Kidney capillary endothelial cell (primary cell): ENCODE measurements around the gene IDNK.

Experiments
- DNase-seq: peaks from one replicate; pipeline ENCODE4 v3.0.0-alpha.2; 2018; ENCODE audit warnings: low spot score

Gene IDNK

DNA sequence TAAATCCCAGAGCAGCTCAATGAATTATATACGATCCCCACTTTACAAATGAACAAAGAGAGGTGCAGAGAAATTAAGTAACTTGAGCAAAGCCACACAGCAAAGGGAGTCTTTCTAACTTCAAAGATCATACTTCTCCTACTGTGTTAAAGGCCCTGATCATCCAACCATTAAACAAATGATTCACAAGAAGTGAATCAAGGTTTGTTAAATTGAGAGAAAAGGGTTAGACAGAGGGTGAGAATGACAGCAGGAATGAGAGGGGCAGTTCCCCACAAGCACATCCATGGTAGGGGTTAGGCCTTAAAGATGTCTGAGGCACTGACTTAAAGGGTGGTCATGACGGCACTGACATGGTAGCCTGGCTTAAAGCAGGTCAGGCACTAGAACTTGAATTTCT, 10.7 kb downstream of the IDNK start:
- DNase-seq, result no peak

GRCh38 chr9:83636813-83637212, 13.9 kb downstream of the IDNK start:
- no peak for DNase-seq

GRCh38 chr9:83637389-83637788, 14.4 kb downstream of the IDNK start:
- DNase-seq, result no peak

GRCh38 chr9:83639266-83639665, 16.3 kb downstream of the IDNK start:
- DNase-seq, result no peak

- DNase-seq, result no peak
These were observed 19.9 kb downstream of the IDNK start for GRCh38 chr9:83642793-83643192.

DNA sequence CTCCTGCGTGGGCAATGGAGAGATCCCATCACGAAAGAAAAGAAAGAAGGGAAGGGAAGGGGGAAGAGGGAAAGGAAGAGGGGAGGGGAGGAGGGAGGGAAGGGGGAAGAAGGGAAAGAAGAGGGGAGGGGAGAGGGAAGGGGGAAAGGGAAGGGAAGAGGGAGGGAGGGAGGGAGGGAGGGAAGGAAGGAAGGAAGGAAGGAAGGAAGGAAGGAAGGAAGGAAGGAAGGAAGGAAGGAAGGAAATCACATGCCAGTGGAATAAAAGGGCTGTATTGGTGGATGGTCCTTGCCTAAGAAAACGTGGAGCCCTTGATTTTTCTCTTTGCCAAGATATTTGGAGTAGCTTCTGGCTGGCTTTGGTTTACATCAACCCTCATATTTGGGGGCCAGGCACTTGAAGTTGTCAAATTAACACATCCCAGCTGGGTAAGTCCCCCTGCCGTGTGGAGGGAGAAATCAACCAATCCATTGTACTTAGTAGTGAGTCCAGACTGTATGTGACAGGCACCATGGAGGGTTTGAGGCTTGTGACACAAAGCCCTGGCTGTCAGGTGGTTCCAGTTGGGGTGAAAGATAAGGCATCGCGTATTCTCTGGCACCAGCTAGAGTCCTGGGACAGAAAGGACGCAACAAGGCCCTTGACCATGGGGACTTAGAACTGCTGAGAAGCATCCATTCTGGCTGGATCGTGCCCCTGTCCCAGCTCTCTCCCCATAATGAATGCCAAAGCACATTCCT, 23.7 kb downstream of the IDNK start:
- DNase-seq, result no peak

- DNase-seq, result peak; percentile 24
These were observed 26.1 kb downstream of the IDNK start for GRCh38 chr9:83649080-83649479.

DNA sequence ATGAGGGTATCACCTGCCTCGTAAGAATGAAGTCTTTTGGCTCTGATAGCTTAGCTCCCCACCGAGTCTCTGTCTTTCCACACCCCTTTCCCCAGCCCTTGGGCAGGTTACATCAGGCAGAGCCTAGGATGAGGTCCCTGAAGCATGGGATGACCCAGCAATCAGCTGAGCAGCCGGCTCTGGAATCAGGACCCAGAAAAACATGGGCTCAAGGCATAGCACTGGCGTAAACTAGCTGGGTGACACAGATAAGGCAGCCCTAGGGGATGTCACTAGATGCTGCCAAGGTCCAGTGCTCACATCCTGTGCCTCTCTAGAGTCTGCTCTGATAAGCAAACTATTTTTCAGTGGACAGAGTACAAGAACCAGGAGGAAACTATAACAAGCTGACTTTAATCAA, 26.6 kb downstream of the IDNK start:
- no peak for DNase-seq

DNA sequence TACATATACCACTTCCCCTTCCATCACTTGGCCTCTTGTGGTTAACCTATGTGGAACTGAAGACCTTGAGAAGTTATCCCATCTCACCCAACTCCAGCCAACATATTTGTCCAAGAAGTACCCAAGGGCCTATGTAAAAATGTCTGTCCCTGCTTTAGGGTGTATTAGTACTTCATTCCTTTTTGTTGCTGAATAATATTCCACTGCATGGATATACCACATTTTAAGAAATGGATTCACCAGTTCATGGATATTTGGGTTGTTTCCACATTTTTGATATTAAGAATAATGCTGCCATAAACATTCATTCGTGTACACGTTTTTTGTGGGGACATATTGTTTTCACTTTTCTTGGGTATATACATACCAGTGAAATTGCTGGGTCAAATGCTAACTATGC, 28.6 kb downstream of the IDNK start:
- DNase-seq, result no peak

DNA sequence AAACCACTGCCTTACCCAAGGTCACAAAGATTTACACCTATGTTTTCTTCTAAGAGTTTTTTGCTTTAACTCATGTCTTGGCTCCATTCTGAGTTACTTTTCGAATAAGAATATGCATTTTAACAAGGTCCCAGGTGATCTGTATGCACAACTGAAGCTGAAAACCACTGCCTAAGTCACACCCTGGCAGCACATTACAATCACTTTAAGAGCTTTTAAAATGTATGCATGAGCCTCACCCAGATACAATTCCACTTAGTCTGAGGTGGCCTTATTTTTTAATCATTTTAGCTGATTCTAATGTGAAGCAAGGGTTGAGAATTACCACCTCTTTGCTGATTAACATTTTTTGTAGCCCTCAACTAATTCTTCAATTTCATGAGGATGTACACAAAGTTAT, 29.5 kb downstream of the IDNK start:
- DNase-seq, result no peak

GRCh38 chr9:83655433-83655832, 32.5 kb downstream of the IDNK start:
- DNase-seq, result no peak

DNA sequence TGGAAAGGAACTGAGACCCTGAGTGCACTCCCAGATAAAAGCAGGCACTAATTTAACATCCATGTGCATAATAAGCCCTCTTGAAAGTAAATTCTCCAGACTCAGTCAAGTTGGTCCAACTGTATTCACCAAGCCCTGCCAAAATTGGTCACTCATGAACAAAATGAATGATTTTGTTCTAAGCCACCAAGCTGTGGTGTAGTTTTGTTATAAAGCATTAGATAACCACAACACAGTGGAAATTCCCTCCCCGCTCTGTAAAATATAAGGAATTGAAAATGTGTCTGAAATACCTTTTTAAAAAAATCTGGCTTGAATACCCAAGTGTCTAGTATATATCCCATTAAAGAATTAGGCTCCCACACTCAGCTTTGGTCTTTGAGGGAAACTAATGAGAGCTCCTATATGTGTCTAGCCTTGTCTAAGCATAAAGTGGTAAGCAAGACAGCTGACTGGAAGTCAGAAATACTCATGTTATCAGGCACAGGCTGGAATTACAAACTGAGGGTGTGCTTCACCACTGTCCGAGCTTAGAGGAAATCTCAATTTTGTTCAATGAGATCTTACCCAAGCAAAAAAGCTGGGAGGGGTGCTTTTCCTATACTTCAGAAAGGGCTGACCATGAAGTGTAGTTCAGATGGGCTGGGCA, 33.2 kb downstream of the IDNK start:
- DNase-seq, result no peak

- DNase-seq, result no peak
These were observed 34.0 kb downstream of the IDNK start for GRCh38 chr9:83656952-83657351.

- no peak for DNase-seq
These were observed 40.0 kb downstream of the IDNK start for GRCh38 chr9:83662933-83663332.

- DNase-seq, result peak; percentile 28
These were observed 42.7 kb downstream of the IDNK start for GRCh38 chr9:83665580-83666200.

- DNase-seq, result no peak
These were observed 46.1 kb downstream of the IDNK start for GRCh38 chr9:83669067-83669466.

GRCh38 chr9:83670381-83670780, 47.4 kb downstream of the IDNK start:
- no peak for DNase-seq

DNA sequence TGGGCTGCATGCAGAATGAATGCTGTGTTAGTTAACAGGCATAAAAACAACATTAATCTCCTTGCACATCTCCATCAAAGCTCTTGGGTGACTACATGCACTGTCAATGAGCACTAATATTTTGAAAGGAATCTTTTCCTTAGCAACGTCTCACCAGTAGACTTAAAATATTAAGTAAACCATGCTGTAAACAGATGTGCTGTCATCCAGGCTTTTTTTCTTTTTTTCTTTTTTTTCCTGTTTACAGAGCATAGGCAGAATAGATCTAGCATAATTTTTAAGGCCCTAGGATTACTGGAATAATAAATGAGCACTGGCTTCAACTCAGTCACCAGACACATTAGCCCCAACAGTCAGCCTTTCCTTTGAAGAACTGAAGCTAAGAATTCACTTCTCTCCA, 48.5 kb downstream of the IDNK start:
- DNase-seq, result no peak

DNA sequence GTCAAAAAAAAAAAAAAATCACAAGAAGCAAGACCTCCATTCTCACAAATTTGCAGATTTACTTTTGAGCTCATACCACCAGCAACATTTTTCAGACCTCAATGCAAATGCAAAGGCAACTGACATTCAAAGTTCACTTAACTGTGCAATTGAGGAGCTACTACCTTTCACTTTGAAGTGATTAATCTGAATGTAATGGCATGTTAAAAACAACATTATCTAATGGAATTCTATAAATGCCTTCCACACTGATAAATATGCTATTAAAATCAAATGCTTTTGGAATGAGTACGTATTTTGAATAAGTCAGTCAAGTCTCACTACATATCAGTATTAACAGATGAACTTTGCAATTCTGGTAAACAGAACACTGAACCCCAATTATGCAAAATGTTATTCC, 52.5 kb downstream of the IDNK start:
- DNase-seq, result no peak

GRCh38 chr9:83677596-83677995, 54.7 kb downstream of the IDNK start:
- DNase-seq, result no peak

DNA sequence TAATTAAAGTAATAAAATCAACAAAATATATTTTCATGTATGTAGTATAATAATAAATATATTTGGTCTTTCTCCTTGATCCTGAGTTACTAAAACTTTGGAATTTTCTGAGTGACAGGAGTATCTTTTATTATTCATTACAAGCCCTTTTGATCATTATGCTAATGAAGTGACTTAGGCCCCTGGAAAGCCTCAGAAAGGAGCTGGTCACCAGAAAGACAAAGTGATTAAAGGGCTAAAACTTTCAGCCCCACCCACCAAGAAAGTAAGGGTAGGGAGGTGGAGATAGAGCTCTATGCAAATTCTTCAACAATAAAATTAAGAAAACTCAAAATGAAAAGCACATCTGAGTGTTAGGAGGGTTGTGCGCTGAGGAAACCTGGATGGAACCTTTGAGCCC, 57.3 kb downstream of the IDNK start:
- DNase-seq, result no peak

- no peak for DNase-seq
These were observed 58.5 kb downstream of the IDNK start for GRCh38 chr9:83681490-83681889.

- no peak for DNase-seq
These were observed 66.0 kb downstream of the IDNK start for GRCh38 chr9:83688921-83689320.

DNA sequence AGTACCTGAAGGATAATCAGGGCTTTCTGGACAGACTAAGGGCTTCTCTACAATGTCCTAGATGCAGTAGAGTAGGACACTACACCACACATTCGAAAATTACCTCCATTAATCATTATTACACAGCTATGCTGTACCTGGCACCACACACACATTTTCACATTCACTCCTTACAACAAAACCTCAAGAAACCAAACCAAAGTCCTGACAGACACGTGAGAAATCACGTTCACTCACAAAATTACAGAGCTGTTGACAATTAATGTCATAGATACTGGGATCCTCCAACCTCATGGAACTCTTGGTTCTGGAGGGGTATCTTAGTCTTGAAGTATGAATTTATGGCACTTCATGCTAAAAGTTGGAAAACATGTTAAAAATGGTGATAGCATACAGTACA, 68.5 kb downstream of the IDNK start:
- no peak for DNase-seq
